HEK293T (cell line): ENCODE data around the gene C16orf54.
"Not testable (repeated sequence)": the region's sequence is repeated elsewhere in the genome, so short reads cannot be mapped to it uniquely, and the experiment has no call there.

Source experiments
- CTCF ChIA-PET: fragments of 350-600 bp; formaldehyde crosslinking; extraction: SDS; loops from one replicate; lab custom pipeline; 2021; ENCODE audit warnings: antibody characterized with exemption, inconsistent platforms; lab: Yijun Ruan, JAX
- POLR2A ChIA-PET: fragments of 350-600 bp; formaldehyde crosslinking; extraction: SDS; loops from one replicate; lab custom pipeline; 2020; ENCODE audit warnings: antibody characterized with exemption, inconsistent platforms; lab: Yijun Ruan, JAX
- DNase-seq: peaks from one replicate; pipeline ENCODE4 v3.0.0; 2012; ENCODE audit warnings: mixed read lengths; ENCODE audit errors: extremely low spot score
- ARNT ChIP-seq: fragments of 450-650 bp; IDR thresholded peaks from 2 replicates; pipeline ENCODE4 v1.6.1; 2017; ENCODE audit warnings: mild to moderate bottlenecking
- BHLHE40 ChIP-seq: fragments of 450-650 bp; IDR thresholded peaks from 2 replicates; pipeline ENCODE4 v1.6.1; 2016; ENCODE audit warnings: mild to moderate bottlenecking, moderate library complexity, borderline replicate concordance
- ELF4 ChIP-seq: fragments of 450-650 bp; IDR thresholded peaks from 2 replicates; pipeline ENCODE4 v1.6.1; 2017; ENCODE audit warnings: antibody characterized with exemption
- FOXA1 ChIP-seq: fragments of 450-650 bp; IDR thresholded peaks from 2 replicates; pipeline ENCODE4 v1.6.1; 2016; ENCODE audit warnings: mild to moderate bottlenecking
- FOXK2 ChIP-seq: fragments of 450-650 bp; IDR thresholded peaks from 2 replicates; pipeline ENCODE4 v1.6.1; 2016; ENCODE audit warnings: mild to moderate bottlenecking
- FOXM1 ChIP-seq: fragments of 450-650 bp; IDR thresholded peaks from 2 replicates; pipeline ENCODE4 v1.6.1; 2017; ENCODE audit warnings: mild to moderate bottlenecking, borderline replicate concordance
- HDGF ChIP-seq: fragments of 450-650 bp; IDR thresholded peaks from 2 replicates; pipeline ENCODE4 v1.6.1; 2017; ENCODE audit warnings: antibody characterized with exemption, borderline replicate concordance
- L3MBTL2 ChIP-seq: fragments of 450-650 bp; conservative IDR thresholded peaks from 2 replicates; pipeline ENCODE4 v1.6.1; 2016; ENCODE audit warnings: mild to moderate bottlenecking
- LEF1 ChIP-seq: fragments of 450-650 bp; IDR thresholded peaks from 2 replicates; pipeline ENCODE4 v1.6.1; 2017; ENCODE audit warnings: mild to moderate bottlenecking, borderline replicate concordance
- NFRKB ChIP-seq: fragments of 450-650 bp; IDR thresholded peaks from 2 replicates; pipeline ENCODE4 v1.6.1; 2016; ENCODE audit warnings: mild to moderate bottlenecking, moderate library complexity
- SP1 ChIP-seq: fragments of 450-650 bp; IDR thresholded peaks from 2 replicates; pipeline ENCODE4 v1.6.1; 2017
- SUZ12 ChIP-seq: fragments of 450-650 bp; IDR thresholded peaks from 2 replicates; pipeline ENCODE4 v1.6.1; 2016; ENCODE audit warnings: mild to moderate bottlenecking
- TARDBP ChIP-seq: fragments of 450-650 bp; IDR thresholded peaks from 2 replicates; pipeline ENCODE4 v1.6.1; 2016
- ZNF384 ChIP-seq: fragments of 450-650 bp; IDR thresholded peaks from 2 replicates; pipeline ENCODE4 v1.6.1; 2016
- TF ChIP-seq, protein P1 (sequence below): fragments of 450-650 bp; IDR thresholded peaks from 2 replicates; pipeline ENCODE4 v1.6.1; 2016

Gene C16orf54

DNA sequence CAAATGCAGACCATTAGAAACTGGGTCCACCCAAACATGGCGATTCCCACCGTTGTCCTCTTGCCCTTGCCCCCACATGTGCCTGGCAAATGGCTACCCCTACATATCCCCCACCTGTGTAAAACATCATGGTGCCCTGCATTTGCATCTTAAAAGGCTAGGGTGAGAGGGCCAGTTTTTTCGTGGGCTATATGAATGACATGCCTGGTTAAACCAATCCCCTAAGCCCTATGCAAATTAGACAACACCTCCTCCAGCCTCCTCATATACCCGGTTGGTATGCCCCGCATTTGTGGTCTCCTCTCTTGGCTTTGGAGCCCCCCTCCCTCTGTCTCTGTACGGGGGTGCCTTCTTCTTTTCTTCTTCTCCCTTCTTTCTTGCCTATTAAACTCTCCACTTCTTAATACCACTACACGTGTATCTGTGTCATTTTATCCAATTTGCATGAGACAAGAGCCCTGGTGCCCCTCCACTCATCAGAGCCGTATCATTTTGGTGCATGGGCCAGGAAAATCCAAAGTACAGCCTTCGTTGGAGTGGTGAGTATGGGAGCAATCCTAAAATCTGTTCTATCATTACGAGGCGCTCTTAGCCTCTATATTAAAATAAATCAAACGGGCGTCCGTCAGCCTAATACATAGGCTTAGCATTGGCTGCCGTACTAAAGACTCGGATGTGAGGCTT, 36.7 kb downstream of the C16orf54 start:
- ChIA-PET POLR2A (no interaction called here), CTCF (no interaction called here)

DNA sequence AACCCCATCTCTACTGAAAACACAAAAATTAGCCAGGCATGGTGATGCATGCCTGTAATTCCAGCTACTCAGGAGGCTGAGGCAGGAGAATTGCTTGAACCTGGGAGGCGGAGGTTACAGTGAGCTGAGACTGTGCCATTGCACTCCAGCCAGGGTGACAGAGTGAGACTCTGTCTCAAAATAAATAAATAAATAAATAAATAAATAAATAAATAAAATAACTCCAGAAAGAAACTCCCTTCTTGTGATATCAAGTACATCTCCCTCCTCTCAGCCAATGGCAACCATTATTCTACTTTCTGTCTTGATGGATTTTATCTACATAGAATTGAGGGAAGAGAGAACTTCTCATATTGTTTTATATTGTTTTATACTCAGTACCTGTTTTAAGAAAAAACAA, 38.6 kb downstream of the C16orf54 start:
- POLR2A ChIA-PET, CTCF ChIA-PET, DNase-seq: not testable (repeated sequence)

More for the DNA sequence above, 36.7 kb downstream of the C16orf54 start:
- TF ChIP-seq BHLHE40 (no peak), SP1 (no peak), FOXA1 (no peak), FOXK2 (no peak), FOXM1 (no peak), L3MBTL2 (no peak), ELF4 (no peak)
- DNase-seq = no peak

GRCh38 chr16:29705030-29705429, 40.8 kb downstream of the C16orf54 start:
- ChIA-PET POLR2A (interaction anchor here (1.0 kb wide), 1 partner anchor 313 kb away, joined by 3 read pairs; no protein-coding TSS in a partner anchor), CTCF (interaction anchor here (0.7 to 0.8 kb wide), 2 partner anchors 233 to 361 kb away, joined by 3 to 7 read pairs; no protein-coding TSS in a partner anchor)
- no peak for TF ChIP-seq LEF1
- DNase-seq = no peak

DNA sequence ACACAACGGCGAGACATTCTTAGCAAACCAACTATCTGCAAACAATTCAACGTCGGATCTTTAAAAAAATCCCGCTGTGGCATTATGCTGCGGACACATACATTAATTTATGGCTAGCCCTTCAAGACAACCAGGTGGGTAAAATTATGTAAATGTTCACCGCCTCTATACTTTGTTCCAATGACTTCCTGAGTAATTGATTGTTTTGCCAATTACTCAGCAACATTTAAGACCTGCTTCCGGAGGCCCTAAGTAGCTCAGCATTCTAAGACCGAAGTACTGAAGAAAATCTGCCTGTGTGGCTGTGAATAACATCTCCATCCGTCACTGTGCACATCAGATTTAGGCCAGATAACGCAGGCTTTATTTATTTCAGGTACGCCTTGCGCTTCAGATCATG, 43.5 kb downstream of the C16orf54 start:
- POLR2A ChIA-PET = no interaction called here
- TF ChIP-seq FOXK2 (no peak), HDGF (no peak), FOXM1 (no peak), TARDBP (no peak), ELF4 (no peak), SP1 (no peak), ZNF384 (no peak), LEF1 (no peak), FOXA1 (no peak), NFRKB (no peak)
- no peak for DNase-seq
- CTCF ChIA-PET = interaction anchor here (0.7 to 2.7 kb wide), 5 partner anchors 11 to 330 kb away, joined by 3 to 10 read pairs (median 4); no protein-coding TSS in a partner anchor

DNA sequence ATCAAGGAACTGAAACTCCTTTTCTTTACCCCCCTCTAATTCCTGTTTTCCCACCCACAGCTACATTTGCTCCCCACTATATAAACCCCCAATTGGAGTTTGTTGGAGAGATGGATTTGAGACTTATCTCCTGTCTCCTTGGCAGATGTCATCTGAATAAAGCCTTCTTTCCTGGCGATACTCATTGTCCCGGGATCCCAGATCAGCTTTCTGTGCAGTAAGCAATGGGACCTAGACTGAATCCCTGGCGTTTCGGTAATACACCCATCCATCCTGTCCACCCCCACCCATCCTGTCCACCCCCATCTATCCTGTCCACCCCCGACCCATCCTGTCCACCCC, 44.6 kb downstream of the C16orf54 start:
- TF ChIP-seq FOXK2 = no peak
- TF ChIP-seq, protein P1, sequence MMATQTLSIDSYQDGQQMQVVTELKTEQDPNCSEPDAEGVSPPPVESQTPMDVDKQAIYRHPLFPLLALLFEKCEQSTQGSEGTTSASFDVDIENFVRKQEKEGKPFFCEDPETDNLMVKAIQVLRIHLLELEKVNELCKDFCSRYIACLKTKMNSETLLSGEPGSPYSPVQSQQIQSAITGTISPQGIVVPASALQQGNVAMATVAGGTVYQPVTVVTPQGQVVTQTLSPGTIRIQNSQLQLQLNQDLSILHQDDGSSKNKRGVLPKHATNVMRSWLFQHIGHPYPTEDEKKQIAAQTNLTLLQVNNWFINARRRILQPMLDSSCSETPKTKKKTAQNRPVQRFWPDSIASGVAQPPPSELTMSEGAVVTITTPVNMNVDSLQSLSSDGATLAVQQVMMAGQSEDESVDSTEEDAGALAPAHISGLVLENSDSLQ = no peak
- TF ChIP-seq FOXM1 = no peak
- DNase-seq = no peak
- ChIA-PET CTCF (interaction anchor here (0.6 to 2.7 kb wide), 6 partner anchors 9 to 147 kb away, joined by 3 to 10 read pairs (median 4); no protein-coding TSS in a partner anchor), POLR2A (interaction anchor here (0.6 kb wide), 1 partner anchor 391 kb away, joined by 4 read pairs; no protein-coding TSS in a partner anchor)

DNA sequence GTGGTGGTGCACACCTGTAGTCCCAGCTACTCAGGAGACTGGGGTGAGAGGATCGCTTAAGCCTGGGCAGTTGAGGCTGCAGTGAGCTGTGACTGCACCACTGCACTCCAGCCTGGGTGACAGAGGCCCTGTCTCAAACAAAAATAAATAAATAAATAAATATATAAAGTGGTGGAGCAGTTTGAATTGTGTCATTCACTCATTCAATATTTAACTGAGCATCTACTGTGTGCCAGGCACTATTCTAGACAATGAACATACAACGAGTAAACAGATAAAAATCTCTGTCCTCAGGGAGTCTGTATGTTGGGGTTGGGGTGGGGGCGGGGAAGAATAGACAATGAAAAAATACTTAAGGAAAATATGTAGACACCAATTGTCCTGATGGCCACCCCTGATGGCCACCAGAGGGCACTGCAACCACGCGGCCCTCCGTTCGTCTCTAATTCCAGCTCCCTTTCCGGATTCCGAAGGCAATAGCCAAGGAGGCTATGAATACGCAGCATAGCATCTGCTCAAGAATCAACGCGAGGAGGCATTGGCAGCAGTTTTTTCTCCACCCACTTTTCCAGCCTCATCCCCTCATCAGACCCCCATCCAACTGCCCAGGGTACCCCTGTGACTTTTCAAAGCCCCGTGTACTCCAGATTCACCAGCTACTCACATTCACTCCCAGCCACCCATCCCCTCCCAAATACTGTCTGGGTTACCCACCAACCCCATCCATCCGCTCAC, 45.4 kb downstream of the C16orf54 start:
- DNase-seq = peak; percentile 87
- ChIA-PET POLR2A (interaction anchor here (0.6 to 2.8 kb wide), 4 partner anchors 29 to 148 kb away, joined by 3 to 12 read pairs (median 6); partner anchors contain the start of genes KIF22 and MAZ), CTCF (interaction anchor here (0.6 to 2.7 kb wide), 14 partner anchors 9 to 331 kb away, joined by 3 to 13 read pairs (median 4); partner anchors contain the start of genes KCTD13, PAGR1 and TLCD3B)
- TF ChIP-seq FOXM1 (no peak), TARDBP (no peak), HDGF (no peak), NFRKB (no peak), FOXA1 (no peak), L3MBTL2 (no peak), SUZ12 (no peak), ELF4 (no peak)

GRCh38 chr16:29699324-29700219, 46.2 kb downstream of the C16orf54 start:
- ChIA-PET CTCF (interaction anchor here (0.6 to 2.7 kb wide), 11 partner anchors 8 to 332 kb away, joined by 3 to 13 read pairs (median 6); partner anchors contain the start of genes ASPHD1, PAGR1 and TLCD3B), POLR2A (interaction anchor here (0.6 to 2.8 kb wide), 6 partner anchors 20 to 149 kb away, joined by 3 to 12 read pairs (median 5); partner anchors contain the start of genes KIF22, MAZ and QPRT)
- no peak for TF ChIP-seq SUZ12
- no peak for TF ChIP-seq TARDBP
- no peak for TF ChIP-seq ARNT
- no peak for TF ChIP-seq FOXM1
- TF ChIP-seq HDGF = no peak
- DNase-seq = no peak
